ENCODE results near the gene PSG5. TPM values are rescaled to one million over a fixed set of nuclear protein-coding genes. Genes with fewer than 3 reads are reported as not detected.
"Not testable (repeated sequence)": the region's sequence is repeated elsewhere in the genome, so short reads cannot be mapped to it uniquely, and the experiment has no call there.

The PSG5 gene
- total RNA-seq, 1 experiment from 2014 or later, result not detected

- no CpG with 5 or more reads among the region's 7 CpGs for WGBS (ENCODE audit: extremely low coverage, insufficient read length, low lambda C conversion rate)
Observed at GRCh38 chr19:43201337-43201801, 15.0 kb upstream of the PSG5 start.

GRCh38 chr19:43198686-43199419 is 12.5 kb upstream of the PSG5 start:
- H3K18ac ChIP-seq (ENCODE audit: insufficient read length, low read depth, low read length); H3K27me3 Mint-ChIP-seq (ENCODE audit: low read depth); H3K56ac ChIP-seq (ENCODE audit: insufficient read length, low read depth, low read length); H3K79me2 ChIP-seq (ENCODE audit: insufficient read depth, low read length); H2AFZ ChIP-seq (ENCODE audit: low read length); H3K4me1 Mint-ChIP-seq; H4K8ac ChIP-seq (replicated peaks; ENCODE audit: insufficient read length, low read depth, low read length); H2BK5ac ChIP-seq (ENCODE audit: insufficient read length, low read length); DNase-seq; H3K23me2 ChIP-seq (ENCODE audit: insufficient read length, low read depth, low read length, poor library complexity, severe bottlenecking); H3K23ac ChIP-seq (ENCODE audit: insufficient read length, low read depth, low read length); H3K4me2 ChIP-seq (ENCODE audit: insufficient read depth, insufficient read length, low read length); H3K4me1 ChIP-seq (ENCODE audit: insufficient read depth, low read length); H3K9ac ChIP-seq (ENCODE audit: extremely low read depth, insufficient read length, low read length); H2BK120ac ChIP-seq (ENCODE audit: low read depth, low read length, poor library complexity, severe bottlenecking); H3K4me3 Mint-ChIP-seq; H3K4ac ChIP-seq (ENCODE audit: low read depth, low read length); H3K79me1 ChIP-seq (ENCODE audit: insufficient read depth, low read depth, low read length, poor library complexity, severe bottlenecking); H2BK15ac ChIP-seq (ENCODE audit: low read depth, low read length); H2BK12ac ChIP-seq (ENCODE audit: insufficient read length, low read depth, low read length); H3K14ac ChIP-seq (ENCODE audit: insufficient read depth, low read length); H3K36me3 Mint-ChIP-seq (ENCODE audit: insufficient read depth in 1 of 3, low read depth in 3 of 3); H3K27me3 ChIP-seq (ENCODE audit: insufficient read depth, low read length); H3K27ac Mint-ChIP-seq; H4K5ac ChIP-seq (ENCODE audit: insufficient read length, low read depth, low read length); H3T11ph ChIP-seq (ENCODE audit: low read length); H4K91ac ChIP-seq (ENCODE audit: insufficient read length, low read depth, low read length); H2BK20ac ChIP-seq (ENCODE audit: low read depth, low read length, poor library complexity, severe bottlenecking); H4K20me1 ChIP-seq (ENCODE audit: control insufficient read depth, insufficient read depth, insufficient read length); H3K27ac ChIP-seq (ENCODE audit: insufficient read length, low read depth, low read length); H2AK5ac ChIP-seq (ENCODE audit: insufficient read length, low read length): not testable (repeated sequence)
- peaks cover 16% of the 10 kb centered on the region for H3K9me3 ChIP-seq (ENCODE audit: control insufficient read depth, low read depth, low read length)
- peaks cover 60 to 75% of the 10 kb centered on the region in 2 experiments for H3K9me3 Mint-ChIP-seq
- WGBS (ENCODE audit: extremely low coverage, insufficient read length, low lambda C conversion rate), result no CpG with 5 or more reads among the region's 5 CpGs

More at GRCh38 chr19:43201337-43201801, 15.0 kb upstream of the PSG5 start:
- not testable (repeated sequence) for H3K4me1 Mint-ChIP-seq; DNase-seq; H2BK12ac ChIP-seq (ENCODE audit: insufficient read length, low read depth, low read length); H4K5ac ChIP-seq (ENCODE audit: insufficient read length, low read depth, low read length); H3K27ac Mint-ChIP-seq; H4K20me1 ChIP-seq (ENCODE audit: control insufficient read depth, insufficient read depth, insufficient read length); H2AK5ac ChIP-seq (ENCODE audit: insufficient read length, low read length); H2BK120ac ChIP-seq (ENCODE audit: low read depth, low read length, poor library complexity, severe bottlenecking); H3K9ac ChIP-seq (ENCODE audit: extremely low read depth, insufficient read length, low read length); H2AFZ ChIP-seq (ENCODE audit: low read length); H3K4me1 ChIP-seq (ENCODE audit: insufficient read depth, low read length); H3K14ac ChIP-seq (ENCODE audit: insufficient read depth, low read length); H3K56ac ChIP-seq (ENCODE audit: insufficient read length, low read depth, low read length); H3K27ac ChIP-seq (ENCODE audit: insufficient read length, low read depth, low read length); H3K4ac ChIP-seq (ENCODE audit: low read depth, low read length); H4K91ac ChIP-seq (ENCODE audit: insufficient read length, low read depth, low read length); H3K27me3 Mint-ChIP-seq (ENCODE audit: low read depth); H3K9me3 ChIP-seq (ENCODE audit: control insufficient read depth, low read depth, low read length); H4K8ac ChIP-seq (replicated peaks; ENCODE audit: insufficient read length, low read depth, low read length); H3K23ac ChIP-seq (ENCODE audit: insufficient read length, low read depth, low read length); H2BK20ac ChIP-seq (ENCODE audit: low read depth, low read length, poor library complexity, severe bottlenecking); H2BK5ac ChIP-seq (ENCODE audit: insufficient read length, low read length); H3K23me2 ChIP-seq (ENCODE audit: insufficient read length, low read depth, low read length, poor library complexity, severe bottlenecking); H2BK15ac ChIP-seq (ENCODE audit: low read depth, low read length); H3K79me1 ChIP-seq (ENCODE audit: insufficient read depth, low read depth, low read length, poor library complexity, severe bottlenecking); H3K4me3 Mint-ChIP-seq; H3K18ac ChIP-seq (ENCODE audit: insufficient read length, low read depth, low read length); H3K36me3 Mint-ChIP-seq (ENCODE audit: insufficient read depth in 1 of 3, low read depth in 3 of 3); H3K4me2 ChIP-seq (ENCODE audit: insufficient read depth, insufficient read length, low read length); H3K27me3 ChIP-seq (ENCODE audit: insufficient read depth, low read length); H3T11ph ChIP-seq (ENCODE audit: low read length); H3K79me2 ChIP-seq (ENCODE audit: insufficient read depth, low read length)
- peaks cover 56 to 75% of the 10 kb centered on the region in 2 experiments for H3K9me3 Mint-ChIP-seq

Data from H9 (cell line).